HG03457 (cell line): Measurements from ENCODE around the gene SELENOO.
"Not testable (repeated sequence)": the region's sequence is repeated elsewhere in the genome, so short reads cannot be mapped to it uniquely, and the experiment has no call there.

Source experiments
- ATAC-seq: cut with Tn5 transposase; IDR thresholded peaks from one replicate; pipeline ENCODE4 v1.9.1; 2021; ENCODE audit warnings: moderate number of reproducible peaks; ENCODE audit not compliant: unreplicated experiment

The SELENOO gene, protein sequence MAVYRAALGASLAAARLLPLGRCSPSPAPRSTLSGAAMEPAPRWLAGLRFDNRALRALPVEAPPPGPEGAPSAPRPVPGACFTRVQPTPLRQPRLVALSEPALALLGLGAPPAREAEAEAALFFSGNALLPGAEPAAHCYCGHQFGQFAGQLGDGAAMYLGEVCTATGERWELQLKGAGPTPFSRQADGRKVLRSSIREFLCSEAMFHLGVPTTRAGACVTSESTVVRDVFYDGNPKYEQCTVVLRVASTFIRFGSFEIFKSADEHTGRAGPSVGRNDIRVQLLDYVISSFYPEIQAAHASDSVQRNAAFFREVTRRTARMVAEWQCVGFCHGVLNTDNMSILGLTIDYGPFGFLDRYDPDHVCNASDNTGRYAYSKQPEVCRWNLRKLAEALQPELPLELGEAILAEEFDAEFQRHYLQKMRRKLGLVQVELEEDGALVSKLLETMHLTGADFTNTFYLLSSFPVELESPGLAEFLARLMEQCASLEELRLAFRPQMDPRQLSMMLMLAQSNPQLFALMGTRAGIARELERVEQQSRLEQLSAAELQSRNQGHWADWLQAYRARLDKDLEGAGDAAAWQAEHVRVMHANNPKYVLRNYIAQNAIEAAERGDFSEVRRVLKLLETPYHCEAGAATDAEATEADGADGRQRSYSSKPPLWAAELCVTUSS

DNA sequence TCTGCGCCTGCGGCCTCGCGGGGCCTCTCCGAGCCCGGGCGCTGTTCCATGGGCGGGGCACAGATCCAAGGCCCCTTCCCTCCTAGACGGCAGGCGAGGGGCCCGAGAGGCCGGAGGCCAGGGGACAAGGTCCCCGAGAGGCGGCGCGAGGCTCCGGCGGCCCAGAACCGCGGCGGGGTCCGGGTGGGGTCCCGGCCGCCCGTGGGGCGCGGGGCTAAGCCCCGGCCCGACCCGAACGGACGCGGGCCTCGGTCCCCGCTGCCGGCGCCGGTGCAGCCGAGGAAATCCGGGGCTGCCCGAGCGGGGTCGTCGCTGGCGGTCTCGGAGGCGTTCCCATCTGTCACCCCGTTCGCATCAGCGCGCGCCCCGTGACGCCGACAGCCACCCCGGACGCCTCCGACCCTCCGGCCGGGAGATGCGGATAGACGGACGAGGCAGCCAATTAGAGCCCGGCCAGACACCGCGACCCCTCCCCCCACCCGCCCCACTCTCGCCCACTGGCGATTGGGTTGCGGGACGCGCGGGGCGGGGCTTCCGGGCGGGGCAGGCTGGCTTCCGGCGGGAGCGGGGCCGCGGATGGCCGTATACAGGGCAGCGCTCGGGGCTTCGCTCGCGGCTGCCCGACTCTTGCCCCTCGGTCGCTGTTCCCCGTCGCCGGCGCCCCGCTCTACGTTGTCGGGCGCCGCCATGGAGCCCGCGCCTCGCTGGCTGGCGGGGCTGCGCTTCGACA lies at the start of gene SELENOO:
SELENOO (plus strand) TSS at position 551 of the 730 bp plus-strand sequence; CDS start at position 577, 26 bp downstream.
- ATAC-seq: no peak

DNA sequence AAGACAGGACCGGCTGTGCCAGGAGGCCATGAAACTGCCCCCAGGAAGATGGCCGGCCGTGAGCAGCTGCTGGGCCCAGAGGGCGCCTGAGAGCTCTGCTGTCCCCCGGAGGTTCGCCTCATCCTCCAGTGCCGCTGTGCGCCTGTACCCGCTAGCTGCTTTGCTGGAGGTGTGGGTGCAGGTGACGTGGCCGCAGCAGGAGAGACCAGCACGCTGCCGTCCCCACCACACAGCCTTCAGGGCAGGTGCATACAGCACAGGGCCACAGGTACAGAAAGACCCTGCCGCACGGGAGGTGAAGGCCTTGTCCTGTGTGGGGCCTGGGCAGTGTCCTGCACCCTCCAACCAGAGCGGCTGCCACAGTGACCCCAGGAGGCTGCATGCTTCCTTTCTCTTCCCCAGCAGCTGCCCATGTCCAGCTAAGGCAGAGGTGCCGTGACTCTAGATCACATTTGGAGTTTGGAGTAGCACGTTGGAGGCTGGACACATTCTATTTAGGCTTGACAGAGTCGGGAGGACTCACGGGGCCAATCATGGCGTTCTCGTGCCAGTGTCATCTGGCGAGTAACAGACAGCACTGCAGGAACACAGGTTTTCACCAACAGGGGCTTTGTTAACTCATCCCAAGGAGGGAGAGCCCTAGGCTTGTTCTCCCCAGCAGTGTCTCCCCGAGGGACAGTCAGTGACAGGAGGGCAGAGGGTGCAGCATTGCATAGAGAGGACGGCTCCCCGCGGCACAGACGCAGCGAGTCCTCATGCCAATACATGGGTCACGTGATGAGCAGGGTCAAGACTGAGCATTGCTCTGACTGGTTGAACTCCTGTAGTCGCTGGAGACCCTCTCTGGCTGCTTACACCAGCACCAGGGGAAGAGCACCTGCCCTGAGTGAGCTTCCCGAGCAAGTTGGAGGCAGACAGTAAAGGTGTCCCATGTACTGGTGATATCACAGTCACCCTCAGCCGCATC lies 49.0 kb upstream of the SELENOO start:
- no peak for ATAC-seq

DNA sequence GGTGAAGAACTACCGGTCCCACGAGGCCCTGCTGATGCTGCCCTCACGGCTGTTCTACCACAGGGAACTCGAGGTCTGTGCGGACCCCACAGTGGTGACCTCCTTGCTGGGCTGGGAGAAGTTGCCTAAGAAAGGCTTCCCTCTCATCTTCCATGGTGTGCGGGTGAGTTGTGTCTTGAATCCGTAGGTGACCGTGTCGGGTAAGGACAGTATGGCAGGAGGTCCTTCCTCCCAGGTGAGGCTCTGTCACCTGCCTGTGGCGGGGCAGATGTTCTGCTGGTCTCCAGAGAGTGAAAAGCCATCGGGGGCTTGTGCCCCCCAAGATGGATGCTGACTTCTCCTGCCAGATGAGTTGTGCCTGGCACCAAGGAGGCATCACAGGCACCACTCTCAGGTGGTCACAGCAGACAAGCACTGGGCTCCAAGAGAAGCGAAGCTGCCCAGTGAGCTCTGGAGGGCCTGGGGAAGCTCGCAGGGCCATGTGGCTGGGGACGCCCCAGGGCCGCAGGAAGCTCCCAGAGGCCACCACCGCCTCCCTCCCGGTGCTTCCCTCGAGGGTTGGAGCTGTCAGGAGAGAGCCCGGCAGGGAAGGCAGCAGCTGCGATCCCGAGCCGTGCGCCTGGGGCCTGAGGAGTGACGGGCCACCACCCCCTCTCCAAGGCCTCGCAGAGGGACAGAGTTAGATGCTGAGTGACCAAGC lies 47.6 kb upstream of the SELENOO start:
- no peak for ATAC-seq

DNA sequence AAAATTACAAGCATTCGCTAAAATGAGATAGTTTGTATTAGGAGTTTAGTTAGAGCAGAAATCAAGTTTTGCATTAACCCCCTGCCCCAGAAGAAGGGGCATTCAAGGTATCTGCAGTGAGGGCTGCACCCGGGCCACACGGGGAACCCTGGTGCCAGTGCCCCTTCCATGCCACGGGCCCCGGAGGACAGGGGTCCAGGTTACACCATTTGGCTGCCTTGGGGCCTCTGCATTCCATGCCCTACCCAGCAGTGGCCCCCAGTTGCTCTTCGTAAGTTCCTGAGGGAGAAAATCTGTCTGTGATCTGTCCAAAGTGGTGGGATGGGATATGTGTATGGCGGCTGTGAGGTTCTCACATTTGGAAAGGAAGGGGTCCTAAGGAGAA lies 47.1 kb upstream of the SELENOO start:
- ATAC-seq: no peak

DNA sequence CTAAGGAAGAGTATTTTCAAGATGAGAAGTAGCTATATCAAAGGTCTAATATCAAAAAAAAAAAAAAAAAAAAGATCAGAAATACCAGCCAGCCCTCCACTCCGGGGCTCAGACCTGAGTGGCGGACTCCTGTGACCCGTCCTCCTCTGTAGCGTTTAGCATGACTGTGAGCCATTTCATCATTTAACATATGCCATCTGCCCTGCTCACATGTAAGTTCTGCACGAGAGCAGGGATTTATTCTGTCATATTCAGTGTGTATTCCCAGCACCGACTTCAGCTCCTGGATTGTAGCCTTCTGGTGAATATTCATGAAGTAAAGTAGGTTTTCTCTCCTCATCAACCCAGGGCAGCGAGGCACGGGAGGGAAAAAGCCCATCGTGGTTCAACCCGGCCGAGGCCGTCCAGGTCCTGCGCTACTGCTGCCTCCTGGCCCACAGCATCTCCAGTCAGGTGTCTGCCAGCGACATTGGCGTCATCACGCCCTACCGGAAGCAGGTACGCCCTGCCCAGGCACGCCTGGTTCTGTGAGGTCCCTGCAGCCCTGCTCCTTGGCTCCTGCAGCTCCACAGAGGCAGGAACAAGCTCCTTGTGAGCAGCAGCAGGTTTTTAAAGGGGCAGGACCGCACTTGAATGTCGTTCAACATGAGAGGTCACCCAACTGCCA lies 43.0 kb upstream of the SELENOO start:
- no peak for ATAC-seq

DNA sequence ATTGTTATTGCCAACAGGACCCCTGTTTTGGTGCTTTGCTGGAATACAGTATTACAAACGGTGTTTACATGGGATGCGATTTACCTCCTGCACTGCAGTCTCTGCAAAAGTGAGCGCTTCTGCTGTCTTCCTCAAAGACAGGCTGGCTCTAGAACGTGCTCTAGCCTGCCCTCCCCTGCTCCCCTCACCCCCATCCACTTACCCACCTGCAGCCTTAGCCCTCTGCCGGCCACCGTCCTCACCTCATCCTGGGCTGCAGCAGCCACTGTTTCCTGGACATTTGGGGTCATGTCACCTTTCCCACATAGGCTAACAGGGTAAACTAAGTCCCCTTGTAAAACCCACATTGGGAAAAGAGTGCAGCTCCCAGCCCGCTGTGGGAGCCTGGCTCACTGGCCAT lies 39.9 kb upstream of the SELENOO start:
- ATAC-seq: no peak

DNA sequence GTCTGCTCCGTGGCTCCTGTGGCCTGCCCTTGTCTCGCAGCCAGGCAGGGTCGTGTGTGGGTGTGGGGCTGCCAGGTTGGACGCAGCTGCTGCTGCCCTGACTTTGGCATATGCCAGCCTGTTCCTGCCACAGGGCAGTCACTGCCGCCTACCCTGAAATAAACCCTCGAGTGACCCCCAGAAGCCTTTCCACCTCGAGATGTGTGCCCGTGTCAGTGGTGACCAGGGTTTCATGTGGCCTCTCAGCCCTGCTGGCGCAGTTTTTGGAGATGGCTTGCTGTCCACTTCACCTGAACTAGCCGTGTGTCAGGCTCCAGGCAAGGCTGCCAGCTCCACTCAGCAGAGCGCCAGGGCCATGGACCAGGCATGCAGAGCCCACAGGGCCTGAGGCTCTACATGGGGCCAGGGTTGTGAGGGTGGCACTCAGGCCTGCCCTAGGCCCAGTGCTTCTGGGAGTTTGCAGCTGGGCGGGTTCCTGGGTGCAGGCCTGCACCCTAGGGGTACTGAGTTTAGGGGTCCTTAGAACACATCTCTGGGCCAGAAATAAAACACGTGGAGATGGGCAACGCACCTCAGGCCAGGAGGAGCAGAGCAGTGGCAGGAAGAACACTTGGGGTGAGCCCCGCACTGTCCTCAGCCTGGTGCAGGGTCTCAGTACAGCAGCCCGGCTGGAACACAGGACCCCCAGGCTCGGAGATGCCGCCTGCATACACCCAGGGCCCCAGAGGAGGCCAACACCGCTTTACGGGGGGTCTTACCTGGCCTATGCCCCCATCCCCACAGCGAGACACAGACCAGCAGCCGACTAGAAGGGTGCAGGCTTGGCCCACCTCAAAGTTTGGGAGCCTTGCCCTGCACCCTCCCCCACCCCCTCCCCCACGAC lies 39.1 kb upstream of the SELENOO start:
- ATAC-seq: no peak

DNA sequence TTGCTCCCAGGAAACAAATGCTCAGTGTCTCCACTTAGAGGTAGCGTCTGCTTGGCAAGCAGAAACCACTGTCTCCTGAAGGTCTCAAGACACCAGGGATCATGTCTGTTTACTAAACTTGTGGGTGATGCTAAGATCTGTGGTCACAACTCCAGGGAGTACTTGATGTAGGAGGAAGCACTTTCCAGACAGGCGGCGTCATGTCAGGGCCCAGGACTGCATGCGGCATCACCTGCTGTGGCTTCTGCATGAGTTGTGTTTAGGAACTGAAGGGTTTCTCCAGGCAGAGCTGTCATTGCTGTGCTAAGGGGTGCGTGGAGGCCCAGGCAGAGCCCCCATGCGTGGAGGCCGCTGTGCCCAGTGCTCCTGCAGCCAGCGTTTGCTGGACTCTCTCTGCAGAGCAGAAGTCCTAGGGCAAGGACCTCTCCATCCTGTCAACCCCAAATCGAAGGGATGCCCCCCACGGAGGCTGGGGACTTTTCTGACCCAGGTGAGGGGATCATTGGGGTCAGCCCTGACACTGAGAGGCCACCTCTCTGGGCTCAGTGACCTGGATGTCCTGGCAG lies 38.3 kb upstream of the SELENOO start:
- ATAC-seq: no peak

DNA sequence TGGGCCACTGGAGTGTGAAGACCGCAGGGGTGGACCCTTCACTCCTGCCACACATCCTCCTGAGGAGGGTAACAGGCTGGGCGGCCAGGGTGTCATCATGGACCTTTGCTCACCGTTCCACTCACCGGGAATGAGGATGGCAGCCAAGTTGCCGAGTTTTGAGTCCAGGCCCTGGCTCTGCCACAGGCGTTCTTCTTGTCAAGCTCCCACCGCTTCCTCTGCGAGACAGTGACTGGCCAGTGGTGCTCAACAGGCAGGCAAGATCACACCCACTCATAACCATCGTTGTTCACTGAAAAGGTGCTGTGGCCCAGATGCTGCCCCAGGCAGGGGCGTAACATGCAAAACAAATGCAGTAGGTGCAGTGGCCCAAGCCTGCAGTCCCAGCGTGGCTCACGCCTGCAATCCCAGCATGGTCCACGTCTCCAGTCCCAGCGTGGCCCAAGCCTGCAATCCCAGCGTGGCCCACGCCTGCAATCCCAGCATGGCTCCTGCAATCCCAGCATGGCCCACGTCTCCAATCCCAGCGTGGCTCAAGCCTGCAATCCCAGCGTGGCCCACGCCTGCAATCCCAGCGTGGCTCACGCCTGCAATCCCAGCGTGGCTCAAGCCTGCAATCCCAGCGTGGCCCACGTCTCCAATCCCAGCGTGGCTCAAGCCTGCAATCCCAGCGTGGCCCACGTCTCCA lies 35.2 kb upstream of the SELENOO start:
- no peak for ATAC-seq

DNA sequence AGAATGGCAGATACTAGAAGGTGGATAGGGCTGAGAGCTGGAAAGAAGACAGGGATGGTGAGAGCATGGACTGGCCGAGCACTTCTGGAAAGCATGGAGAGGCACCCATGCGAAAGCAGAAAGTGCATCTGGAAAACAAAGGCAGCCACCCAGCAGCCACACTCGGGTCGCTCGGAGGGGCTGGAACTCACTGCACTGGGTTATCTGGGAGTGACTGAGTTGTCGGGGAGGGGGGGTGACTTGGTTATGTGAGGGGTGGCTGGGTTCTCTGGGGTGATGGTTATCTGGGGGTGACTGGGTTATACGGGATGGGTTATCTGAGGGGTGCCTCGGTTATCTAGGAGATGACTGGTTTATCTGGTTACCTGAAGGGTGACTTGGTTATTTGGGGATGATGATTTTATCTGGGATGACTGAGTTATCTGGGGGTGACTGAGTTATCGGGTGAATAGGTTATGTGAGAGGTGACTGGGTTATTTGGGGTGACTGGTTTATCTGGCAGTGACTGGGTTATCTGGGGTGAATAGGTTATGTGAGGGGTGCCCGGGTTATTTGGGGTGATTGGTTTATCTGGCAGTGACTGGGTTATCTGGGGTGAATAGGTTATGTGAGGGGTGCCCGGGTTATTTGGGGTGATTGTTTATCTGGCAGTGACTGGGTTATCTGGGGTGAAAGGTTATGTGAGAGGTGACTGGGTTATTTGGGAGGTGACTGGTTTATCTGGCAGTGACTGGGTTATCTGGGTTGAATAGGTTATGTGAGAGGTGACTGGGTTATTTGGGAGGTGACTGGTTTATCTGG lies 32.9 kb upstream of the SELENOO start:
- no peak for ATAC-seq

DNA sequence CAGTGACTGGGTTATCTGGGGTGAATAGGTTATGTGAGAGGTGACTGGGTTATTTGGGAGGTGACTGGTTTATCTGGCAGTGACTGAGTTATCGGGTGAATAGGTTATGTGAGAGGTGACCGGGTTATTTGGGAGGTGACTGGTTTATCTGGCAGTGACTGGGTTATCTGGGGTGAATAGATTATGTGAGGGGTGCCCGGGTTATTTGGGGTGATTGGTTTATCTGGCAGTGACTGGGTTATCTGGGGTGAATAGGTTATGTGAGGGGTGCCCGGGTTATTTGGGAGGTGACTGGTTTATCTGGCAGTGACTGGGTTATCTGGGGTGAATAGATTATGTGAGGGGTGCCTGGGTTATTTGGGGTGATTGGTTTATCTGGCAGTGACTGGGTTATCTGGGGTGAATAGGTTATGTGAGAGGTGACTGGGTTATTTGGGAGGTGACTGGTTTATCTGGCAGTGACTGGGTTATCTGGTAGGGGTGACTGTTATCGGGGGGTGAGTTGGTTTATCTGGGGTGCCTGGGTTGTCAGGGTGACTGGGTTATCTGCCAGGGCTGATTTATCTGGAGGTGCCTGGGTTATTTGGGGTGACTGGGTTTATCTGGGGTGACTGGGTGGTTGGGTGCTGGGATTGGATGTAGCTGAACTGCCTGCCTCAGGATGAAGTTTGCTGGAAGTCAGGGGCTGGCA lies 32.2 kb upstream of the SELENOO start:
- ATAC-seq: not testable (repeated sequence)

DNA sequence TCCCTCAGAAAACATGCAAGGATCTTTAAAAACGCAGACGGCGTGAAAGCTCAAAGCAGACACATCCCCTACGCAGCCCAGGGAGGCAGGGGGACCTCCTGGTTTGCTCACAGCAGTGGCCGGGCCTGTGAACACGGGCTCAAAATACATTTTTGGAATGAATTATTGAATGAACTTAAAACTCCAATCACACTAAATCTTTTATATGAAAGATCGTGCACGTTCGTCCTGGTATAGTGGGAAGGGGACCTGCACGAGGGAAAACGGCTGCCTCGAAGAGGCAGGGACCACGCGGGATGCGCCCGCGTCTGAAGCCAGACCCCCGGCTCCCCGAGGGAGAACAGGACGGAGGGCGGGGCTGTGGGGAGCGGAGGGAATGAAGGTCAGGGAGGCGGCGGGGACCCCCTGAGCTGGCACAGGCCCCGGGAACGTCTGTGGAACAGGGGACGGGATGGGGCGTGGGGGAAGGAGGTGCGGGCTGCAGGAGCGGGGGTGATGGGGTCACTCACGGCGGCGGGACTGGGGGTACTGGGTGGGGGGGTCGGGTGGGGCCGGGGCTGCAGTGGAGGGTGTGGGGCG lies 31.5 kb upstream of the SELENOO start:
- ATAC-seq: no peak

DNA sequence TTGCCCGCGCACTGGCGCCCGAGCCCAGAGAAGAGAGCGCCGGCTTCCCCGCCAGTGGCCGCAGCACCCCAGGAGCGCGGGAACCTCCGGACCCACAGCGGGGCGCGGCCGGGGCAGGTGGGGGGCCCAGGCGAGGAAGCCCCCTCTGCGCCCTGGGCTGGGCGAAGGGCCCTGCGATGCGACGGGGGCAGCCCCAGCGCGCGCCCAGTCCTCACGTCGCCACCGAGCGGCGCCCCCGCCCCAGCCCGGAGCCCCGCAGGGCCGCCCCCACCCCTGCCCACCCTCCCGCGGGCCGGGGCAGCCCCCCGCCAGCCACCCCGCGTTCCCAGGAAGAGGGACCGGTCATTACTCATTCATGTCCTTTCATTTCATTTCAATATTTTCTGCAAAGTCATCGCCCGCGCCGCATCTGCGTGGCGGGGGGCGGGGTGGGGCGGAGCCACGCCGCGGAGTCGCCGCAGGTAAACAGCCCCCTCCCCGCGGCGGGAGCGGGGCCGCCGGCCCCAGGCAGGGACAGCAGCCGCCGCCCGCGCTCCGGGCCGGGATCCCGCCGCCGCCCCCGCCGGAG lies 31.0 kb upstream of the SELENOO start:
- ATAC-seq: no peak

DNA sequence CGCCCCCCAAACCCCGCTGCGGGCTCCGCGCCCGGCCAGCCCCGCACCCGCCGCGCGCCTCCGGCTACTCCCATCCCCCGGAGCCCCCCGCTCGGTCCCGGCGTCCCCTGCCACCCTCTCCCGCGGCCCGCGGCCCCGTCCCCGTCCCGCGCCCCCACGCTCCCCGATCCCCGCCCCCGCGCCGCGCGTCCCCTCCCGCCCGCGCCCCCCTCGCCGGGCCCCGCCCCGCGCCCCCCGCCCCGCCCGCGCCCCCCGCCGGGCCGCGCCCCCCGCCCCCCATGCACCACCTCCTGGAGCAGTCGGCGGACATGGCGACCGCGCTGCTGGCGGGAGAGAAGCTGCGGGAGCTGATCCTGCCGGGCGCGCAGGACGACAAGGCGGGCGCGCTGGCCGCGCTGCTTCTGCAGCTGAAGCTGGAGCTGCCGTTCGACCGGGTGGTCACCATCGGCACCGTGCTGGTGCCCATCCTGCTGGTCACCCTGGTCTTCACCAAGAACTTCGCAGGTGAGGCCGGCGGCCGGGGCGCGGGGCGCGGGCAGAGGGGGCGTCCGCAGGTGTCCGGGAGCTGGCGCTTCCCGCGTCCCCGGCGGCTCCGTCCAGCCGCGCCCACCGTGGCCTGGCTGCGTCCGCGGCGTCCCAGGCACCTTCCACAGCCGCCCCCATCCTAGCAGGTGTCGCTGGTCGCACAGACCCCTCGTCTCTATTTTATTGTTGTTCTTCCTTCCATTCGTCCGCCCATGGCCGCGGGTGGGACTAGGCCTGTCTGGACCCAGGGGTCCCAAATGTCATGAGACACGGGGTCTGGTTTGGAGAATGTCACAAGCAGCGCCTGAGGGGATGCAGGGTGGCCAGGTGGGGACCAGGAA lies 30.1 kb upstream of the SELENOO start, which contains the start of gene PANX2:
PANX2 (plus strand) TSS at position 279 of the 866 bp plus-strand sequence; CDS start at position 279, 0 bp downstream.
- ATAC-seq: no peak
